Left lobe of liver (tissue), 2 donors: ENCODE data around the gene SAPCD1. TPM values are rescaled to one million over a fixed set of nuclear protein-coding genes. Genes with fewer than 3 reads are reported as not detected.
"Not testable (repeated sequence)": the region's sequence is repeated elsewhere in the genome, so short reads cannot be mapped to it uniquely, and the experiment has no call there.

Experiments
- ATAC-seq: fragments of 200-7000 bp; cut with Tn5 transposase; one replicate; pipeline ENCODE4 v1.9.1; 2020; ENCODE audit warnings: mild to moderate bottlenecking, moderate library complexity
- DNase-seq: peaks from one replicate; pipeline ENCODE4 v3.0.0-alpha.2; 2020; ENCODE audit warnings: low spot score
- total RNA-seq: library from RNA; stranded (reverse); gene quantifications from one replicate; pipeline ENCODE4 v1.2.1, GENCODE V29; 2021
- donor health status: DM: no; HTN: no; CAD: no; lungs with moderate emphysema.
- donor health status: DM: no; HTN: yes; CAD: no.

SAPCD1 gene
- total RNA-seq, 1 donor from 2014 or later = 0.73 TPM

DNA sequence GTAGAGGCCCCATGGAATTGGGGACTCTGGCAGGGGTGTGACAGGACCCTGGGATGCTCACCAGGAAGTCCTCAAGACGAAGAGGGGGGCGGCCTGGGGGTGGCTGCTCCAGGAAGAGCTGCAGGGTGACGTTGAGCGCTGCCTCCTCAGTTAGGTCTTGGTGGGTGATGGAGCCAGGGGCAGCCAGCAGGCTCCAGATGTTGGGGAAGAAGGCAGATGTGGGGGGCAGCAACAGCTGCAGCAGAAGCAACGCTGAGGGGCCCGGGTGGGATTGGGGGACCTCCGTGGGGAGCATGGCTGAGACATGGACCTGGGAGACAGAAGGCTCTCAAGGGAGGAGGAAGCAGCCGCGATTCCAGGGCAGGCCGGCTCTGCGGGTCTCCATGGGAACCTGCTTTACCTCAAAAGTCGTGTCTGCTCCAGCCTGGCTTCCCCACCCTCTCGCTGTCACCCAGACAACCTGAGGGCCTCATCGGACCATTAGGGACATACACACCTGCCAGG is 14.1 kb downstream of the SAPCD1 start:
- no peak for ATAC-seq

DNA sequence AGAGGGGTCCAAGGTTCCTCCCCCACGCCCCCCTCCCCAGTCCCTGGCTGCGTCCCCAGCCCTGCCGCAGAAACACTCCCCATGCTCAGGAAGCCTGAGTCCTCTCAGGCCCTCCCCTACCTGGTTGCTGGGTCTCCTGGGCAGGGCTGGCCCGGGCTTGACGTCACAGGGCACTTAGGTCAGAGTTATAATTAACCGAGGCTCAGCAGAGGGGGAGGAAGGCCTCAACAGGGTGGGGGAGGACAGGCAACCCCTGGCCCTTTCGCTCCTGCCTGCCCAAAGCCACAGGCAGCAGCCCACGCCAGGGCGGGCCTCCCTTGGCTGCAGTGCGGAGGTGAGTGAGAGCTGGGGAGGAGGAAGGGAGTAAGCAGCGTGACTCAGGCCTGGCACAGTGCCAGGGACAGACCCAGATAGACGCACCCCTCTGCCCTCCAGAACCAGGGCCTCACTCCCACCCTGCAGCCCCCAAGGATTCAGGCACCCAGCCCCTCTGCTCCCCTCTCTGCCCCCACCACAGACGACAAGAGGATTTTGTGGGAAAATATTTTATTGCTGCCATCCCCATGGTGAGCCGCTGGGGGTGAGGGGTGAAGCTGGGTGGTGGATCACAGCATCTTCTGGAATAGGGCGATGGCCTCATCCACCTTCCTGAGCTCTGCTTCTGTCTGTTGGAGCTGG is 14.7 kb downstream of the SAPCD1 start, which contains the start of gene VWA7:
VWA7 (minus strand) TSS at position 340 of the 678 bp plus-strand sequence. CDS start 549 bp downstream, outside the sequence.
- ATAC-seq (peak; percentile 77), DNase-seq (peak; percentile 93)

More for the DNA sequence above, 14.1 kb downstream of the SAPCD1 start:
- no peak for DNase-seq

DNA sequence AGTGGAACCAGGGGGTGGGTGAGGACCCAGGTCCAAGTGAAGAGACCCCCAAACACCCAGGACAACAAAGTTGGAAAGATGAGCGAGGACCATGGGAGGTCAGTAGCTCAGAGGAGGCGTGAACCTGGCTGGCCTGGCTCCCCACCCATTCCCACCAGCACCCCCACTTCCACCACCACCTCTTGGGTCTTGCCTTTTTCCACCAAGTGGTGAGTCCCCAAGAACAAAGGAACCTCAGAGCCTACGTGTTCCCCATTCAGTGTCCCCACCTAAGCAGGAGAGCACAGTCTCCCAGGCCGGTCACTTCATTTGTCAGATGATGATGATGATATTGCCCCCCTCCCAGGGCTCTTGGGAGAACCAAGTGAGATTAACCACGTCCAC is 15.2 kb downstream of the SAPCD1 start:
- no peak for ATAC-seq
- DNase-seq = no peak

DNA sequence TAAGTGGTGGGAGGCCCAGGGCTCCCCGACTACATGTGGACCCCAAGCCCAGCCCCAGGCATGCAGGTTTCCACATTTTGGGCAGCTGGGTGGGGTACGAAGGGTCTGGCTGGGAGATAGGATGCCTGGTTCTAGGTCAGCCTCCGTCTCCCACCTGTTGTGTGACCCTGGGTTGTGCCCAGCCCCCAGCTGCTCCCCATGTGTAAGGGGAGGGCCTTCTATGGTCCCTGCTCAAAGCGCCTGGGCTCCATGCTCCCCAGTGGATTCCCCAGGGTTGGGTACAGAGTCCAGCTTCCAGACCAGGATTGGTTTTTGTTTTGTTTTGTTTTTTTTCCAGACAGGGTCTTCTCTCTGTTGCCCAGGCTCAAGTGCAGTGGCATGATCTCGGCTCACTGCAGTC is 15.7 kb downstream of the SAPCD1 start:
- DNase-seq (no peak), ATAC-seq (no peak)

DNA sequence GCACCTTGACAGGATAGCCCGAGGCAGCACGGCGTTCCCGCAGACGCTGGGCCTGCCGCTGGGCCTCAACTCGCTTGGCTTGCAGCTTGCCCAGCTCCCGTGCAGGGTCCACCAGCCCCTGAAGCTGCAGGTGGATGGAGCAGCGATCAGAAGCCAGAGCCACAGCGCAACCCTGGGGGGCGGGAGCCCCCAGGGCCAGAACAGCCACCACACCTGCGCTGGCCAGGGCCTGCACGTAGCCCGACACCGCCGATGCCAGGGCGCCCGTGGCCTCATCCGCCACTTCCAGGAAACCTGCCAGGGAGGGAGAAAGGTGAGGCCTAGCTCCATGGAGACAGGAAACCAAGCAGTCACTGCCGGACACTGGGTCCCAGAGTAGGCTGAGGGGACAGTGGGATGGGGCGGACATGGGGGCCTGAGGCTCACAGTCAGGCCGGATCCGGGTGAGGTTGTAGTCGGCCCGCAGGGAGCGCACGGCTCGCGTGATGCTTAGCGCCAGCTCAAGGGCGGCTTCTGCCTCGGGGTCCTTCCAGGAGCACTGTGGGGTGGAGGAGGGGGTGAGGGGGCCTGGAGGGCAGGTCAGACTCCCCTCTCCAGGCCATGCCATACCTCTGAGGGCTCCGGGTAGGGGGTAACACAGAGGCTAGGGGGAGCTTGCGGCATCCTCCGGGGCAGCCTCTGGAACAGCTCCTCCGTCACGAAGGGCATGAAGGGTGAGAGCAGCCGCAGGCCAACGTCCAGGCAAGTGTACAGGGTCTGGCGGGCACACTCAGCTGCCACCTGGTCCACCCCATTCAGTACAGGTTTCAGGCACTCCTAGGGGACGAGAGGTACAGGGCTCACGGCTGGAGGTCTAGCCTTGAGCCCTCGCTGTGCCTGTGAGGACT is 16.8 kb downstream of the SAPCD1 start:
- DNase-seq = no peak

DNA sequence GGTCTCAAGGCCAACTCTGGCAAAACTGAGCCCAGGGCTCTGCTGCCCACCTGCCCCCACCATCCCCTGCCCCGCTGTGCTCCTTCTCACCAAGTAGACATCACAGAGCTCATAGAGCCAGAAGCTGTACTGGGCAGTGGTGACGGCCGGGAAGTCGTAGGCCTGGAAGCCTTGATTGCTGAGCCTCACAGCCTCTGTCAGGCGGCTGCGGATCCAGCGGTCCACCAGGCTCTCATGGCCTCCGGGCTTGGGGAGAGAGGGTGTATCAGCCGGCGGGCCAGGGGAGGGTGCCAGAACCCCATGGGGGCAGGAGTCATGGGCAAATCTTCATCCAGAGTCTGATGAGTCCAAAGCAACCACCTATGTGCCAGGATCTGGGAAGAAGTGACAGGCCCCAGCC is 17.5 kb downstream of the SAPCD1 start:
- ATAC-seq = no peak
- DNase-seq = no peak

More for the DNA sequence above, 16.8 kb downstream of the SAPCD1 start:
- ATAC-seq = peak; percentile 40

DNA sequence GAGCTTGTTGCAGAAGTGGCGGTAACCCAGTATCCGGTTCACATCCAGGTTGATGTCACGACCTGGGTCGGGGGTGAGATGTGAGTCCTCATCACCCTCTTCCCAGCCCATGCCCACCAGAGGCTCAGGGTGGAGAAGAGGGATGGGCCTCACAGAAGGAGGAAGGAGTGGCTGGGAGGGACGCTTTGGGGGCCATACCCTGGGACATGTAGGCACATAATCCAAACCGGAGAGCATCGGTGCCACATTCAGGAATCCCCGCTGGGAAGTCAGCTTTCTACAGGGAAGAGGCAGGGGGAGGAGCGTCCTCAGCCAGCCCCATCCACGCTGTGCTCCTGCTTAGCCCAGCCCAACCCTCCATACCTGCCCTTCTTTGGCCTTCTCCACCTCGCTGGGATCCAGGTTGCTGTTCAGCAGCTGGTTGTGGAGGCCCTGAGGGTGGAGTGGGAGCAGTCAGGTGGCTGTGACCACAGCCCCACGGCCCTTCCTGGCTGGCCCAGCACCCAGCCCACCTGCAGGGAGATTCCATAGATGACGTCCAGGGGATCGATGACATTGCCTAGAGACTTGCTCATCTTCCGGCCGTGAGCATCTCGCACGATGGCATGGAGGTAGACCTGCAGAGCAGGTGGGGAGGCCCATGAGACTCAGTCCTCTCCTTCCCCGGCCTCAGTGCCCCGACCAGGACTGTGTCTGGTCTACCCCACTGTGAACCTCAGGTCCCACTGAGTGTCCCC is 18.2 kb downstream of the SAPCD1 start:
- DNase-seq (no peak), ATAC-seq (no peak)

DNA sequence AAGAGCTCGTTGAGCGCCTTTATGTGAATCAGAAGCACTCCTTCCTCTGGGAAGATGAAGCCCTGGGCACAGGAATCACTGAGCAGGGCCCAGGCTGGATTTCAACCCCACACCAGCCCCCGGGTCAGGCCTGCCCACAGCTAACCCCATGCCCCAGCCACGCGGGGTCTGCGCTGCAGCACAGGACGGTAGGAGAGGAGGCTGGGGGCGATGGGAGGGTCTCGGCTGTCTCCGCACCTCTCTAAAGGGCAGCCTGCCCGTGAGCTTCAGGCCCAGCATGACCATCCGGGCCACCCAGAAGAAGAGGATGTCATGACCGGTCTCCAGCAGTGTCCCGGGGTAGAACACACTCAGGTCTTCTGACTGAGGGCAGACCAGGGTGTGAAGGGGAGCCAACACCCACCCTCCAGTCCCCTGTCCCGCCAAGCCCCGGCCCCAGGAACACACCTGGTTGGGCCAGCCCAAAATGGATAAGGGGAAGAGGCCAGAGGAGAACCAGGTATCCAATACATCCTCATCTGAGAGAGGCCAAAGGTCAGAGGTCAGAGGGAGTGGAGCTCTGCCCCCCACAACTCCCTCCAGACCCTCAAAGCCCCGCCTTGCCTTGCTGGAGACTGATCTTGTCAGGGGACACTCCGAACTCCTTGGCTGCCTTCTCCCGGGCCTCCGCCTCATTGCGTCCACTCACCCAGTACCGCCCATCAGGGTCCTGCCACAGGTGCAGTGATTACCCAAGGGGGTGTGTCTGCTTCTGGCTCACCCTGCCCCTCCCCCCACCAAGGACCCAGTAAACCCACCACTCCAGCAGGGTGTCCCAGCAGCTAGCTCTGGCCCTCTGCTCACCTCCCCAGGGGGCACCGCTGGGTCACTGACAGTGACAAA is 19.0 kb downstream of the SAPCD1 start:
- ATAC-seq = no peak
- DNase-seq = no peak

DNA sequence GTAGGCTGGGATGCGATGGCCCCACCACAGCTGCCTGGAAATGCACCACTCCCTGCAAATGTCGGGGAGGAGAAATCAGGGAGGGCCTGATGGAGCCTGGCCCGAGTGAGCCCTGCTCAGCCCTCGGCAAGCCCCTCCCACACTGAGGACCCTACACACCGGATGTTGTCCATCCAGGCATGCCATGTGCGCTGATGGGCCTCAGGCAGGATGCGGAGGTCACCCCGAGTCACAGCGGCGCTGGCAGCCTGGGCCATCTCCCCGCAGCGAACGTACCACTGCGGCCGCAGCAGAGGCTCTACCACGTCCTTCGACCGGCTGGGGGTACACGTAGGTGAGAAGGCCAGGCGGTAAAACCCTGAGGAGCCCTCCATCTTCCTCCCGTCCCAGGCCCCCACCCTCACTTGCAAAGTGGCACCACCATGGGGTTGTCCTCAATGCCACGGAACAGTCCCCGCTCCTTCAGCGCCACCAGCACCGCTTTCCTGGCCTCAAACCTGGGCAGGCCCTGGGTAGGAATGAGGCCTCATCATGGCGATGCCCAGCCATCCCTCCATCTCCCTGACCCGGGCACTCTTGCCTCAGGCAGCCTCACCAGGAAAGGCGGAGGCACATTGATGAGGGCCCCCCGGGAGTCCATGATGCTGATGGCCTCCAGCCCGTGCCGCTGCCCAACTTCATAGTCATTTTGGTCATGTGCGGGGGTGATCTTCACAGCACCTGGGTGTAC is 19.8 kb downstream of the SAPCD1 start:
- ATAC-seq (no peak), DNase-seq (no peak)

DNA sequence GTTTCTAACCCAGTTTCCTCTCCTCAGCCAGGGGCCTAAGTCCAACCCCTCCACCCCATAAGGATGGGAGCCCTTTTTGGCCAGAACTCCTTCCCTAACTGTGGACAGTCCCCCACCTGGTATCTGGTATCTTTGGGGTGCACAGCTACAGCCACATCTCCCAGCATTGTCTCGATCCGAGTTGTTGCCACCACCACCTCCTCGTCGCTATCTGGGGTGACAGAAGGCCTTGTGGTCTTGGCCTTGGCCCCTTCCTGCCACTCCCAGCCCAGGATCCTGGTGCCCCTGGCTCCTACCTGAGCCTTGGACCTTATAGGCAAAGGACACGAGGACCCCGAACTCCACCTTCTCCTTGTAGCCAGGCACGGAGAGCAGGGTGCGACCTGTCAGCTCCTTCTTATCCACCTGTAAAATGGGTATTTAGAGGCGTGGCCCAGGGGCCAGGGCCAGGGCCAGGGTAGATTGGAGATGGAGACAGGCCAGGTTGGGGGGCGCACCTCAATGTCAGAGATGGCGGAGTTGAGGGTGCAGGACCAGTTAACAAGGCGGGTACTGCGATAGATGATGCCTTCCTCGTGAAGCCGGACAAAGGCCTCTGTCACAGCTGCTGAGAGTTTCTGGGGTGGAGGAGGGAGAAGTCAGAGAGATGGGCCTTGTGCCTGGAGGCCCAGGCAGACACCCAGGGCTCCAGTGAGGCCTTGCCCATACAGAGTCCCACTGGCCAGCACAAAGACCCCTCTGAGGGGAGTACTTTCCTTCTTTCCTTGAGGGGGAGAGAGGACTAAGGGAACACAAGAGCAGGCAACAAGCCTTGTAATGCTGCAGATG is 21.9 kb downstream of the SAPCD1 start:
- ATAC-seq = no peak
- no peak for DNase-seq

DNA sequence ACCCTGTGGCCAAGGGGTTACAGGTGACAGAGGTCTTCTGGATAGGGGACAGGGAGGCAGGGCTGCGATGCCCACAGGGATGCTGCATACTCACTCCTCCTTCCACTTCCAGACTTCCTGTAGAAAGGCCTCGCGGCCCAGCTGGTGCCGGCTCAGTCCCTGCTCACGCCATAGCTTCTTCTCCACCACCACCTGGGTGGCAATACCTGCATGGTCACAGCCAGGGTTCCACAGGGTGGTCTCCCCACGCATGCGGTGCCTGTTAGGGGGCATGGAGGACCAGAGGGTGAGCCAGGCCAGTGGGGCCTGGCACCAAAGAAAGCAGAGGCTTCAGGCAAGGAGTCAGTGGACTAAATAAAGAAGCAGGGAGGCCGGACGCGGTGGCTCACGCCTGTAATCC is 23.0 kb downstream of the SAPCD1 start:
- ATAC-seq = no peak
- no peak for DNase-seq

DNA sequence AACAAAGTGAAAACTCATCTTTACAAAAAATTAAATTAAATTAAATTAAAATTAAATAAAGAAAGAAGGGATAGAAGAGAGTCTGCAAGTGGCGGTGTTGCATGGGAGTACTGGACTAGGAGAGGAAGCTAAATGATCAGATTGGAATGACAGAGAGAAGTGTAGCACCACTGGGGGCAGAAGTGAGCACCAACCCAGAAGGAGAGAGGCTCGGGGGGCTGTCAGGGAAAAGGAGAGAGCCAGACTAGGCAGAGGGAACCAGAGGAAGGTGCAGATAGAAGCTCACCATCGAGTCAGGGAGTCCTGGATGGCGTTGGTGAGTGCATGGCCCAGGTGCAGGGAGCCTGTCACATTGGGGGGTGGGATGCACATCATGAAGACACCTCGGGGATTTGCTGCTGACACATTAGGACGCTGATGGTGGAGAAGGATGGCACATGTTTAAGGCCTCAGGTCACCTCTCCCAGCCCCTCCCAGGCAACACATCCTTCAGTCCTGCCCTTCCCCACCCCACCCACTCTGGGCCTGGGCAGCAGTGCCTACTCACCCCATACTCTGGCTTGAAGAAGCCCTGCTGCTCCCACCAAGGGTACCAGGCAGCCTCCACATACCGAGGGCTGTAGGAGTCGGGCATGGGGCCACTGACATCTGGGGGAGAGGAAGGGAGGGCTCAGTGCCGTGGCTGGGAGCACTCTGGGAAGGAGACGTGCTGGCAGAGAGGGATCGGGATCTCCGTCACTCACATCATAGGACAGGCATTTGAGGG is 29.1 kb downstream of the SAPCD1 start:
- DNase-seq (no peak), ATAC-seq (peak; percentile 33)

DNA sequence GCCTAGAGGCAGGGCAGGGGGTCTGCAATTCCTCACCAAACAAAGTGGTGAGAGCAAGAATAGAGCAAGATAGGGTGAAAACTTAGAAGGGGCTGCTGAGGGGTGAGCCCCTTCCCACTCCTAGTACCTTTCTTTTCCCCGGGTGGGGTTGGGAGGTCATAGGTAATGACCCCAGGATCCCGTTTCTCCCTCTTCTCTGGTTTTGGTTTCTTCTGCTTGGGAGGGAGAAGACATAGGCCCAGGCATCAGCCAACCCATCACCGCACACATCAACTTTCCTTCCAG is 29.6 kb downstream of the SAPCD1 start:
- DNase-seq = no peak
- ATAC-seq = no peak

DNA sequence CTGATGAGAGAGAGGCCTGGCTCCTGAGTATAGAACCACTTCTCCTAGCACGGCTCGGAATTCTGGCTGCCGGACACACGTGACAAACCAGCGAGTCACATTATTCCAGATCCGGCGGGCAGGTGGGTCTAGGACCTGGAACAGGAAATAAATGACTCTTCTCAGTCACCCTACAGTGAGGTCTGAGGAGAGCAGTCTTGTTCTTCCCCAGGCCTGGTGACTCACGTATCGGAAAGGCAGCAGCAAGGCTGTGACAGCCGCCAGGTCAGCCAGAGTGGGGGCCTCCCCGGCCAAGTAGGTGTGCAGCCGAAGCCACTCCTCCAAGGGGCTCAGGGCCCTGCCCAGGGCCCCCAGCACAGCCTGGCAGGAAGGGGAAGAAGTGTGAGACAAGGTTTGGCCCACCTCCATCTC is 30.3 kb downstream of the SAPCD1 start:
- DNase-seq (no peak), ATAC-seq (no peak)

DNA sequence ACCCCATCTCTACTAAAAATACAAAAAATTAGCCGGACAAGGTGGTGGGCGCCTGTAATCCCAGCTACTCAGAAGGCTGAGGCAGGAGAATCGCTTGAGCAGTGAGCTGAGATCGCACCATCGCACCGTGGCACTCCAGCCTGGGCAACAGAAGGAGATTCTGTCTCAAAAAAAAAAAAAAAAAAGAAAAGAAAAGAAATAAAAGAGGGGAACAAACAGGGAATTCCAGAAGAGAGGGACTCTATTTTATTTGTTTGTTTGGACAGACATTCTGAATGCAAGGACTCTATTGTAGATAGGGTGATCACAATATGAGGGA is 31.4 kb downstream of the SAPCD1 start:
- DNase-seq = not testable (repeated sequence)

DNA sequence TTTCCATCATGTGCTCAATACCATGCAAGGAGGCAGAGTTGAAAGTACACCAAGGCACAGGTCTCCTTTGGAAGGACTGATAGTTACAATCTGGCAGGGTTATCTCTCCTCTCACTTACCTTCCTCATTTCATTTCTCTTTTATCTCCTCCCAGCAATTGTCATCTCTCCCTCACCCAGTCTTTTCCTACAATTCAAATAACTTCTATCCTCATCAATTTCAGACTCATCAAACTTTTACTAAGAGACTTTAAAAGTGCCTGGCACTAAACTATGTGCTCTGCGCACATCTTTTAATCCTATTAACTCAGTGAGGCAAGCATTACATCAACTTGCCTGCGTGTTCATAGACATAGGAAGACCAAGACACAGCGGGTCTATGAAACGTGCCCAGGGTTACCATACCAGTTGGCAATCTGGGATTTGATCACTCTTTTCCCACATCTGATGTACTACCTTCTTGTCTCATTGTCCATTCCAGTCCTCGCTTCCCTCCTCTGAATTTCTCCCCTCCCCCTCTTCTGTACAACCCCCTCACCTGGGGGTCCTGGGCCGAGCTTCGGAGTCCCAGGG is 31.9 kb downstream of the SAPCD1 start:
- no peak for DNase-seq
- ATAC-seq = no peak

More for the DNA sequence above, 31.4 kb downstream of the SAPCD1 start:
- ATAC-seq = not testable (repeated sequence)

DNA sequence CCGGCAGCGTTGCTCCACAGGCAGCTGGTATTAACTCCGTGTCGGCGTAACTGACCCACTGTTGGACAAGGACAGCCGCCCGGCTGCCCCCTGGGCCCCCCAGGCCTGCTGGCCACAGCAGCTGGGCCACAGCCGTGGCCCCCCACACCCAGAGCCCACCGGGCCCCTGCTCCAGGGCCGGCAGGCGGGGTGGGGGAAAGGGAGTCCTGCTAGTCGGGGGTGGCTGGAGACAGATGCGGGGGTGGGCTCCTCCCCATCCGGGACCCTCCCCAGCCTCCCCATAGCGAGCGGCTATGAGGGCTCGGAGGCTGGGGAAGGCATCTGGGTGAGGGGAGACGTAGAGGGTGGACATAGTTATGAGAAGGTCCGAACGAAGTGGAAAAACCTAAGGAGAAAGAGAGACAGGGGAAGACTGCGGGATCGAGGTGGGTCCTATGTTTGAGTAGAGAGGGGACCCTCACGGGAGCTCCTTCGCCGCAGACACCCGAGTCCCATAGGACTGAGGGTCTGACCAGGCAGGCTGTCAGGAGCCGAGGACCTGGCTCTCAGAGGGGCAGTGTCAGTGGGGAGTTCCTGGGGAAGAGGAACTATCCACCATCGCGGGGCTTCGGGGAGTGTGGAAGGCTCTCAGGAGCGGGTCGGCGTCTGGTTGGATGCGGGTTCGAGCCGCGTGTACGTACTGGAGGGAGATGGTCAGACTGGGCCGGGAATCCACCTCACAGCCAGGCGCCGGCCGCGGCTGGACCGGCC is 32.6 kb downstream of the SAPCD1 start:
- ATAC-seq (peak; percentile 4), DNase-seq (no peak)
